ENCODE measurements around the gene NCKAP5.

Gene NCKAP5

DNA sequence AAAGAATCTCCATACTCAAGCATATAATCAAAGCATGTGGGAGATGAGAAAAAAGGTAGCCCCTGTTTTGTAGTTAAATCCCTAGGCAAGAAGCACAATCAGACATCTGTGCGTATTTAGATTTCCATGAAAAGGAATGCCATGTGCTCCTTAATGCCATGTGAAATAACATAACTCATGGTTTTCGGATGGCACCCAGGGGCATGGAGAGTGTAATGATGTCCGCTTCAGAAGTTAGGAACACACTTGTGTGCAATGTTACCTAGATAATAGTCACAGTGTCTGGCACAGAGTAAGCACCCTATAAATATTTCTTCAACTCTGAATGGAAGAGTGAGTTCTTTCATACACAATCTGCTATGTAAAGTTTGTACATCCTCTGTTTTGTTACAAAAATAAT lies 197.0 kb downstream of the NCKAP5 start:
- DNase-seq, result no peak

DNA sequence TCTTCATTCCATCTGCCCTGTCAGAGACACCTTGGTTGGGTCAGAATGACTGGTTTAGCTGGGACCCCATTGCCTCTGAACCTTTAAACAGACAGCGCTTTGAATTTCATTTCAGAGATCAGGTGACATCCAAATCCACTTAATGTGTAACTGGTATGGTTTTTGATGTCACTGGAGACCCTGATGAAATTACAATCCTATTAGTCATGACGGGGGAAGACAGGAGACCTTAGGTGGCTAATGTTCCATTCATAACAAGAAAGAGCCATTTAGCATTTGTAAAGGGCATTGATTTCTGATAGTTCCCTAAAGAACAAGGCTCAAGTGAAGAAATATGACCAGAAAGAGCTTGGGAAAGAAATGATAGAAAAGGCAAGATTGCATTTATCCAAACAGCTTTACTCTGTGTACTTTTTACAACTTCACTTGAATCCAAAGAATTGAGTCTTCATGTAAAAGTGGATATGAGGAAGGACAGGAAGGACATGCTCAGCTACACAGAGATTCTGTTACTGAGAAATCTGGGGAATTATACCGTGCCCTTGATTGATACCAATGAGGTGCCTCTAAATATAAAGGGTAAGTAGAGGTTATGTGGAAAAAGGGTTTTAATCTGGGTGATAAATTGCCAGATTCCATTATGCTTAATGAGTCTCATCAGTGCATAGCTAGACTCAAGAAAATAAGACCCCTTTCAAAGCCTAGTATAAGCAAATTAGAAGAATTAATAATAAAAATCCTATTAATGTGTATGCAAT lies 198.2 kb downstream of the NCKAP5 start:
- no peak for DNase-seq

DNA sequence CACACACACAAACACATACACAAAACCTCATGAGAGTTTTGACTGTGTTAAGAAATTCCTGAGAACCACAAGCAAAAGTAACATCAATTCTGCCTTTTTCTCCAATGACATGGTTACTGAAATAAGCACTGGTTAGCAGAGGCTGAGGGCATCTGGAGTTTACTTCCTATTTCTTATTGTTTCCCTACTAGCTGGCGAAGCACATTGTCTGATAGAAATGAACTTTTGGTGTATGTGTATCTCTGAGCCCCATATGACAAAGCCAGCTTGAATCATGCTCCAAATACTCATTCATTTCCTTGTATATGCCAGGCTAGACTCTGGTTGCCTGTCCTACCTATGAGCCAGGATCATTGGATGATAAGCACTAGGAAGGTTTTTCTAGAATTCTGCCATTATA lies 203.1 kb downstream of the NCKAP5 start:
- no peak for DNase-seq

DNA sequence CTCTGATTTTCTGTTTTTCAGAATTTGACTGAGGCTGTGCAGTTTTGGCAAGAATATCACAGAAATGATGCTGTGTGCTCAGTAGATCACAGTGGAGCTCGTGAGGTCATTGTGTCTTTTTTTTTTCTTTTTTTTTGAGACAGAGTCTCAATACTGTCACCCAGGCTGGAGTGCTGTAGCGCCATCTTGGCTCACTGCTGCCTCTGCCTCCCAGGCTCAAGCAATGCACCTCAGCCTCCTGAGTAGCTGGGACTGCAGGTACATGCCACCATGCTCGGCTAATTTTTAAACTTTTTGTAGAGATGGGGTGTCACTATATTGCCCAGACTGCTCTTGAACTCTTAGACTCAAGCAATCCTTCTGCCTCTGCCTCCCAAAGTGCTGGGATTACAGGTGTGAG lies 203.6 kb downstream of the NCKAP5 start:
- DNase-seq, result no peak

DNA sequence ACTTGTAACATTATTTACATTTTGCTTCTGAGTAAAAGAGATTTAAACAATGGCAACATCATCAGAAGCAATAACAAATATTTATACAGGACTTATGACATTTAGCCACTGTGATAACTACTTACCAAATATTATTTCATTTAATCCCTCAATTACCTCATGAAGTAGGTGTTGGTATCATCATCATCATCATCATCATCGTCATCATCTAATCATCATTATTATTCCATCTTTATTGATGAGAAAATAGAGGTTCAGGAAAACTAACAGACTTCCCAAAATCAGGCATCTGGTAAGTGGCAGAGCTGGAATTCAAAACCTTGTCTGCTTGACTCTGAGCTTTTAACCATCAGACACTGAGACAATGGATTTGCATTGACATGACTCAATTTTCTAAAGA lies 204.4 kb downstream of the NCKAP5 start:
- no peak for DNase-seq

DNA sequence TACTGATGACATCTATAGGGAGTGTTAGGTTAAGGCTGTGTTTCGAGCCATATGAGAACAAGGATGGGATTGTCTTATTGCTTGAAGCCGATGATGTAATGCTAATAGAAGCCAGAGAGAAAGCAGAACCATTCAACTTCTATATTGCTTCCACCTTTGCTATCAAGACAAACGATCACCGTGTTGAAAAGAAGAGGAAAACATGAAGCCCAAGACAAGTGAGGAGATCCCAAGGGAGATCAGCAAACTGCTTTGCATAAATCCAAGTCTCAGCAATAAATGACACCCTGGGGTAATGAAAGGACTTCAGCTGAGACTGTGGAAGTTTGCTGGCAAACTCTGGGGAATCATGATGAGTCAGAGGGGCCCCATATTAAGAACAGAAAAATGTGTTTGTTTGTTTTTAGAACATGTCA lies 206.2 kb downstream of the NCKAP5 start:
- no peak for DNase-seq

DNA sequence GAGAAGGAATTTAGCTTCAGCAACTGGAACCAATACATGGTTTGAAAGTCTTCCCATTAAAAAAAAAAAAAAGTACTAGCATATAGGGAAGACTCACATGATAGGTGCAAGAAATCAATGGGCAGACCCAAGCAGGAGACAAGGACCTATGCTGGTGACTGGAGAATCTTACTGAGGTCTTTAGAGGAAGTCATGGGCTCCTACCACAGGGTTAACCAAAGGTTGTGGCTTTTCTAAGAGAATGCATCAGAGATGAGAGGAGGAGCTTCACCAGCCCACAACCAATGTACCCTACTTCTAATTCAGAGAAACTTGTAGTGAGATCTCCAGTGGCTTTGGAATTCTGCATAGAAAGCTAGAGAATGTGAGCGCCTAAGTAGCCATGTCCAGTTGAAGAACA lies 207.4 kb downstream of the NCKAP5 start:
- no peak for DNase-seq

DNA sequence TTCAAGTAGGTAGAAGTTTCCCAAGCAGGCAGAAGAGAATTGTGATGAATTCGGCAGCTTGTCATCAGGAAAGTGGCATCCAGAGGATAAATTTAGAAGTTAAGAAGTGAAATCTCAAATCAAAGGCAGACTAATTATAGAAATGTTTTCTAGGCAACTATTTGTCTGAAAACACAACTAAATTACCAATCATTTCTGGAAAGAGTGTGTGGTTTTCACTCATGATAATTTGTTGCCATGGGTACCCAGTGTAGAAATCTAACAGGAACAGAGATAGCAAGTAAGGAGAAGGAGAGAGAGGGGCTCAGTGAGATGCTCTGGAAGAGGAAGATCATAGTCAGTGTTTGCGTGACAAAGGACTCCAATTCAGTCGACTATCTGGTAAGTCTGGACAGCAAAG lies 208.1 kb downstream of the NCKAP5 start:
- no peak for DNase-seq

DNA sequence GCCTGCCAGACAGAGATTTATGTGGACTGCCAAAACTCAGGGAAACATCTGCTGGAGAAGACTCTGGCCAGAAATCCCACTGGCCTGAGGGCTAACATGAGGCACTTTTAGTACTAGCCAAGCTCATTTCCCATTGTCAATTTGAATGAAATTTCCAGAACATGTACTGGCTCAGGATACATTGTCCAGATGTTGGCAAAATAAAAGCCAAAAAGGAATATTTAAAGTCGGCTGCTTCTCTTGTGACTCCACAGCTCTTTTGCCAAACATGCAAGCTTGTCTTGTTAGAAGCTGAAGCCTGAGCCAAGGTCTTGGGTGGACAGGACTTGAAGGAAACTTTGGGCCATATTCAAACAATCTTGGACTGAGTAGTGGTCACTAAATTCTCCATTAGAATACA lies 215.5 kb downstream of the NCKAP5 start:
- no peak for DNase-seq

DNA sequence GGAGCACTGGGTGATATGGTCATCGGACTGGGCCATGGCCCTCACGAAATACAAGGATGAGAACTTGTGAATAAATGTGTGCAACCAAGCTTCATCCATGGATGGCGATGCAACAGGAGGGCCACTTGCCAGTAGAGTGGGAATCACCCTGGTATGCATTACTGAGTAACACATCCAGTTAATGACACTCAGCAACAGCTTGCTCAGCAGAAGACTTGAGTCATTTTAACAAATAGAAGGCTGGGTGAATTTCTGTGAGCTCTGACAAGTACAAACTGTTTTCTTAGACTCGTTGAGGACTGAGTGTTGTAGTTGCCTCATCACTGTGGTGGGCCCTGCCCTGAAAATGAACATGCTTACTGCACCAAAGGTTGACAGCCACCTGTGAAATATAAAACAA lies 221.6 kb downstream of the NCKAP5 start:
- no peak for DNase-seq

DNA sequence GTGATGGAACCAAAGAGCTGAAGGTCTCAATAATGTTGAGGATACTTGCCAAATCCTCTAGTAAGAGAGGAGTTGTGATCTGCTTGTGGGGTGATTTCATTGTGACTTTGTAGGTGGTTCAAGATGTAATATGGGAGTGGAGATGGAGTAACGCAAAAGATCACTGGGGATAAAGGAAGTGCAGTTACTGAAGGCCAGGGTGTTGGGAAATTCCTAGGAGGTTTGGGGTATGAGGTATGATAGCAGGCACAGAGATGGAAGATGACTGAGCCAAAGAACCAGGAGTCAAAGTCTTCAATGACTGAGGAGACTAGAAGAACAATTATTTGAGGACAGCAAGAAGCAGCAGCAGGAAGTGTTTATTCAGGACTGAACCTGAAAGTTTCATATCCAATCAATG lies 222.6 kb downstream of the NCKAP5 start:
- DNase-seq, result no peak

DNA sequence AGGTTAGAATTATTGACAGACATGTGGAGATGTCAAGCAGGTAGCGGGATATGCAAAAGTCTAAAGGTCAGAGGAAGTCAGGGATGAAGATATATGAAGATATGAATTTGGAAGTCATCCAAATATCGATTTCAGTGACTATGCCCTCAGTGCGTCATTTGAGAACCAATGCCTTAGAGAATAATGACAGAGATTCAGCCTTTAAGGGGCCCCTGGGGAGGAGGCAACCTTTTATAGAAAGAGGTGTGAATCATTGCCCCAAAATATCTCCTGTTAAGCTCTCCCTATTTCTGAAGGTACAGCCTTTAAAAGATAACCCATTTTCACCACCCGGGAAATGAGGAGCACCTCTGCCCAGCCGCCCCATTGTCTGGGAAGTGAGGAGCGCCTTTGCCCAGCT lies 223.4 kb downstream of the NCKAP5 start:
- DNase-seq, result no peak

DNA sequence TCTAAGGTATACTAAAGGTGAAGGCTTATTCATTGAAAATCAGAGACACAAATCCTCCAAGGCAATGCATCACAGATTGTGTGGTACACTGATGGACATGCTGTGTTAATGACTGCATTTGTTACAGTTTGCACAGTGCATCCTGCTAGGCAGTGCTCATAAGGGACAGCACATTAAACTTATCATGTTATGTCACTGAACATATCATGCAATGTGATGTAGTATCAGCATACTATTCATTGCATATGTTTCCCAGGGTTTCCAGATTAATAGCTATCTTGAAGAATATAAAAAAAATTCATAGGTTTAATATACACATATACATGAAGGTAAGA lies 225.3 kb downstream of the NCKAP5 start:
- no peak for DNase-seq

DNA sequence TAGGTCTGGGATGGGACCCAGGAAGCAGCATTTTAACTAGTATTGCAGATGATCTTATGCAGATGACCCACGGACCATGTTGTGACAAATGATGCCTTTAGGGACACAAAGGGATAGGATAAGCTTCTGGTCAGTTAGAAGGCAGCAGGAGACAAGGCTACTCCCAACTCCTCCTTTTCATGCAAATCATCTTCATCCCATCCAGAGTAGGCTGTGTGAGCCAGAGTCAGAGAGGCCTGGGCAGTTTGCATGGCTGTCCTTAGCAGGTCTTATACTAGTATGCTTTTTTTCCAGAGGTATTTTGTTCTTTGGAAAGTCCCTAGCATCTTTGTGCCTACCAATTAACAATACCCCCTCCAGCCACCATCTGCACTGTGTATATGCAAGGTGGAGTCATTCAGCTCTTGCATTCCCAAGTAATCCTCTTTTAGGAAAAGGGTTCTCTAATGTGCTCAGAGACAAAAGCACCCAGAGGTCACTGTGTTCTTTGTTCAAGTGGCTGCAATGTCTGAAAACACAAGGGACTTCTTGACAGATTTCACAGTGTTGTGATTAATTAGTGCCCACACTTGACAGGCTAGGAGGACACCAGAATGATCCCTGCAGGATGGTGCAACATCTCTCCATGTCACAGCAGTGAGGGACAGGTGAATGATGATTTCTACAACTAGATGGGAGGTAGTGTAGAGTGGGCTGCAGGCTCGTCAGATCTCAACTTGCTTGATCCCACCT lies 225.8 kb downstream of the NCKAP5 start:
- DNase-seq, result no peak

DNA sequence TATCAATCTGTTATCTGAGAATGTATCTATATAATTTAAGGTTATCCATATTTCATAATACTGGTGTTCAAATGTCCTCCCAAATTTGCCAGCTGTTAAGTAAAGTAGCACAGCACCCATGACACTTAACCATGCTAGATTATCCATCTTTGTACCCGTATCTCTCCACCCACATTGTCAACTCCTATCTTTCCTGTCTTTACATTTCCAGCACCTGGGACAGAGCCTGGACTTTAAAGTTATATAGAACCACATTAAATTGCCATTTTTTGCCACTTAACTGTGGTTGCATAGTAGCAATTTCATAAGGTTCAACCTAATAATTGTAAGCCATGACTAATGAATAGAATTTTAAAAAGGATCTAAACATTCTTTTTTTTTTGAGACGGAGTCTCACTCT lies 226.7 kb downstream of the NCKAP5 start:
- no peak for DNase-seq

DNA sequence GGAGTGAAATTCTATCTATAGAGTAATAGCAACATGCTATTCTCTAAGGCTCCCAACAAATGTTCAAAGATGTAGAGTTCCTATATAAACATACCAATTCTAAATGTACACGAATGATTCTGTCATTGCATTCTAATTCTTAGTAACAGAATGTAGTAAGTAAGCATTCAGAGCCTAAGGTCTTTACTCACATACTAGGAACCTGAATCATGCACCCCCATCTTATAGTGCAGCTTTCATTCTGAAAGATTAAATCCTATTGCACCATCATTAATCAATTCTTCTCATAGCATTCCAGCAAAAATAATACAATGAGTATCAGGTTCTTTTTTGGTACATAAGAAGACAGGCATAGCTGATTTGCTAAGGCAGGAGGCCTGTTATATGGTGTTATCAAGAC lies 230.0 kb downstream of the NCKAP5 start:
- no peak for DNase-seq

DNA sequence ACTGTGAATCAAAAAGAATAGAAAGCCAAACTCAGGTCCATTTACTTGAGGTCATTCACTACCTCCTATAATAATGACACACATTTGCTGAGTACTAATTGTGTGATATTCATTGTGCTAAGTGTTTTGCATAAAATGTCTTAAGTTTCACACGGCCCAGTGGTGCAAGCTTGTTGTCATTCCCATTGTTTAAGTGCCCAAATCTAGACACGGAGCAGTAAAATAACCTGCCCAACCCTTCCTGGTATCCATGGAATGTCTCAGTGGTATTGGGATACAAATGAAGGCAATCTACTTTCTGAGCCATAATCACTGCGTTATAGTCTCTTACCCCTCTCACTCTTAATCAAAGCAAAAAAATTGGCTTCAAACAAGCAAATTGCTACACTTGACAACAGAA lies 233.3 kb downstream of the NCKAP5 start:
- DNase-seq, result no peak

DNA sequence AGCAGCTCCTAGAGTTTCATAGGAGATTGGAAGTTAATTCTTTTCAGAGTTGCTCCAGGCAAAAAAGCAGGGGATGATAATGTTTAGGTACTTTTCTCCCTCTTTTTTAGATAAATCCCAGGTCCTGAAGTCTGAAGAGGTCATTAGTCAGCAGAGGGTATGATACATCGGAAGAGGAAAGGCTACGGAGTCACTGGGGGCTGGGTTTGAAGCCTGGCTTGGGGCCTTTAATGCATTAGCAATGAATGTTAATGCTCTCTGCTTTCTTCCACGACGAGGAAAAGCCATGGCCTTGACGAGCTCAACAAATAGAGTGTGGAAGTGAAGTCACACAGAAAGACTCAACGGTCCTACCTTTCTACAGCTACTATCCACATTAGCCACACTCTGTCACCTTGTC lies 235.1 kb downstream of the NCKAP5 start:
- DNase-seq, result no peak

DNA sequence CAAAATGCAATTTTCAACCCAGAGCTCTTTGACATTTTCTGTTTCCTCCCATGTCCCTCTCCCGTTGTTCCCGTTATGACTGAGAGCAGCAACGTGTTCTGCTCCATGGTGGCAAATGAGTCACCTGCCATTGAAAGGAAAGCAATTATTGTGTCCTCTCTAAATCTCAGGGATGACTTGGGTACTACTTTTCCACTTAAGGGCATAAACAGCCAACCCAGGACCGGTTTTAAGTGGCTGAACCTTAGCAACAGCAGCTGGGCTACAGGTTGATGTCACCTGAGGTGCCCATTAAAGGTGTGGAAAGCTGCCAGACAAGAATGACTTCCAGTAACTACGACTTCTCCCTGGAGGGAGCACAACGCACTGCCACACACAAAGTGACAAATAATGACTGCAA lies 236.8 kb downstream of the NCKAP5 start:
- DNase-seq, result no peak

DNA sequence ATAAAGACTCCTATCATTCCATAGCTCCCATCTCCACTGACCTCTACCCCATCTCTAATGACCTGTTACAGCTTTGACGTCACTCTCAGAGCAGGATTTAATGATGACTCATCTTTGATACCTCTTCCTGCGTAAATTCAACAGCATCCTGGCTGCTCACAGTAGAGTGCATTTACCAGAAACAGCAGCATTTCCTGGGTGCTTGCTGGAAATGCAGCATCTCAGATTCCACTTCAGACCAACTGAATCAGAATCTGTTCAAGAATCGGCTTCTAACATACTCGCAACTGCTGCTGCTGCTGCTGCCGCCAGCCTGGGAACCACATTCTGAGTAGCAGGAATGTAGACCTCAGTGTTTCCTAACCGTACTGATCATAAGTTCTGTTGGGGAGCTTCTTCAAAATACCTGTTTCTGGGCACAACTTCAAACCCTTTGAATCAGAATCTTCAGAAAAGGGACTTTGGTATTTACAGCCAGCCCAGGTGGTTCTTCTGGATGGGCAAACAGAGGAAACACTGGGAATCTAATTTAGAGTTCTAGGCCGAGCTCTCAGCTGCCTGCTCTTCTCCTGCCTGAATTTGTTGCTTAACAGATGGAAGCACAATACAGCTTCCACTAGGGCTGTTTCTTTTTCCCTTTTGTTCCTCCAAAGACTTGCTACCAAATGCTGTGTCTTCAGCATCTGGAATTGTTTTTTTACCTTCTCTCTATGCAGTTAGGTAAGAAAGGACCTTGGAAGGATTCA lies 241.4 kb downstream of the NCKAP5 start:
- no peak for DNase-seq

DNA sequence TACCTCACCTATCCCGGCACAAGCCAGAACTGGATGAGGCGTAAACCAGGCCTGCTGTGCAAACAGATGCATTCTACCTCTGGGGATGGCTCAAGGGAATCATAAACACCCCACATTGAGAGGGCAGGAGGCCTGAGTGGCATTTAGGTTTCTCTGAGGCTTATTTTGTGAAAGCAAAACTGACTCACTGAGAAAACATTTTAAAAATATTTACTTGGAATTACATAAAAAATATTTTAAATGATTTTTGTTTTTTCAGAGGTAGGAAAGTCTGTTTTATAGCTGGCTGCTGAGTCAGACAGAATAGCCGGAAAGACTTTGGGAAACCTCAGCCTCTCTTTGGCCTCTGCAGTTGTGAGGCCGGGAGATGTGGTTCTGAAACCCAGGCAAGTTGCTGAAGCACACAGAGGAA lies 244.1 kb downstream of the NCKAP5 start:
- DNase-seq, result no peak

DNA sequence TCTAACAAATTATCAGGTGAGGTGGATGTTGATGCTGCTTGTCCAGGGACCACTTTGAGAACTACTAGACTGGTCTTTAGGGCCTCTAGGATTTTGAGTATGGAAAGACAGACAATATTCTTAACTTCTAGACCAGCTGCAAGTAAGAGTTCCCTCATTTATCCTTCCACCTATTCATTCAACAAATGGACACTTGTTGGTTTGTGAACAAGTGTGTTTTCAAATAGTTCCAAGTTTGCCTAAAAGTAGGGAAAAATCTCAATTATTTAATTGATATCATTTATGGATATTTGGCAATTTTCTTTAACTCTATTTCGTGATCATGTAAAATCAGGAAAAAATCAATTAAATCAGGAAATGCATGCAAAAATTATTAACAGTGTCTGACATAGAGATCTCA lies 245.4 kb downstream of the NCKAP5 start:
- no peak for DNase-seq

DNA sequence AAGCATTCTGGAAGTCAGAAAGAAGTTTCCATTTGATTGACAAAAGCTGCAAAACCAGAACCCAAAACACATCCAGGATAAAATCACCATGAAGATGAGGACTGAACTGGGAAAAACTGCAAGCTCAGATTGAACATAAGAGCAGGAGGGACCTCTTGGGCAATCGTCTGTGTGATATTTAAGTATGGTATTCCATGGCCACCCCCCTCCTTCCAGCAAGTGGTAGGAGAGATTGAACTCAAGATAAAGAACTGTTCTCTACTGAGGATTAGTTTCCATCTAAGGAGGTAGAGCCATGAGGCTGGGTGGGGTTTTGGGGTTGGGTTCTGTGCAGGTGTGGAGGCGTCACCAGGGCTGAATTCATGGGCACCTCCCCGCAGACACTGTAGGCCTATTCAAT lies 251.1 kb downstream of the NCKAP5 start:
- DNase-seq, result no peak

DNA sequence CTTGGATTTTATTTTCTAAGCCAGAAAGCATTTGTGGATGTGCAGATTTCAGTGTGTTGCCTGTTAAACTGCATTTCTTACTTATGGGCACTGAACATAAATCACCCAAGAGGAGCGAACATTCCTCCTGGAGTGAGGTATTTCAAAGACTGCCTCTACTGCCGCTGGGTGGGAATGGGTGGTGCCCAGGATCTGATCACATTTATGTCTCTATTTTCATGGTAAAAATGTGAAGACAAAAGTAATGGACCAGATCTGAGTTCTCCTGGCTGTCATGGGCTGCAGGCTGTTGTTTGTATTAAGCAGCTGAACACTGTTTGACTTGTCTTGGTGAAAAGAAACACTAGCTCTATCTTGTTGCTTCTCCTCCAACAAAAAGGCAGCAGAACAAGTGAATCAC lies 251.7 kb downstream of the NCKAP5 start:
- no peak for DNase-seq
